A673 (cell line): ENCODE results near the gene PEX7.

Experiments used
- EZH2 ChIP-seq: fragments of 200-600 bp; sonication (generic); IDR thresholded peaks from 2 replicates; pipeline ENCODE4 v1.6.1; 2017; ENCODE audit warnings: borderline replicate concordance, low read depth, mild to moderate bottlenecking, mixed read lengths, antibody characterized with exemption, low read length; ENCODE audit not compliant: poor library complexity, severe bottlenecking
- TF ChIP-seq, protein P1 (sequence below): fragments of 300-800, 200-600 bp; sonication (generic); conservative IDR thresholded peaks from 2 replicates; pipeline ENCODE4 v1.5.1; 2017; ENCODE audit warnings: low read depth, mild to moderate bottlenecking, antibody characterized with exemption, low read length, moderate library complexity, mixed read lengths

DNA sequence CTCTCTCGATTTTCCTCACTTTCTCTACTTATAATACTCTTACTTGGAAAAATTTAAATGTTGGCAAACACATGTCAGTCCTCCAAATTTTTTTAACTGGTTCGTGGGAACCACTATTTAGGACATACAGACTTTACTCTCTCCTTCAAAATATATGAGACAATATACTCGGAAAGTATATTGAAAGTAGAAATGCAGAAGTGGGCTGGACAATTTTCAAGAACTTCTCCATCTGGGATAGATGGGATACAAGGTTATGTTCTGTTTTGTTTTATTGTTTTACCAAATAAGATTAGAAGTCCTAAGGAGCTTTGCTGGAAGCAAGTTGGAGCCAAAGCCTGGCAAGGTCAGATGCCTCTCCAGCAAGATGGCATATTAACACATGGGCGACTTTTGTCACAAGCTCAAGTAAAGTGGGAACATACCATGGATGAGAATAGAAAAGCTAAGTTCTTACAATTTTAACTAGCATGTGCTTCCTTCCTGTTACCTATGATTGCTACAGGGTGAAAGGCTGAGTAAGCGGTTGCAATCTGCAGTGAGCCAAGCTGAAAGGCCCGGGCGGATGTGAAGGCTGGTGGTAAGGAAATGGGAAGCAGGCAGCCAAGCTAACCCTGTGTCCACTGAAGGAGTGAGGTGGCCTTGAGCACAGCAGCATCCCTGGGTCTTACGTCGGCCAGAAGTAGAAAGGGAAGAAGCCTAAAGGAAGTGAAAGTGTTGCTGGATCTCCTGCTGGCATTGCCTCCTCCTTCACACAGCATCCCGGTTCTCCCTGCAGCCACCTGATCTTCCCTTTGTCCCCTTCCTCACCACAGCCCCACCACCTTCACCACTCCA, 37.3 kb upstream of the PEX7 start:
- TF ChIP-seq, protein P1, sequence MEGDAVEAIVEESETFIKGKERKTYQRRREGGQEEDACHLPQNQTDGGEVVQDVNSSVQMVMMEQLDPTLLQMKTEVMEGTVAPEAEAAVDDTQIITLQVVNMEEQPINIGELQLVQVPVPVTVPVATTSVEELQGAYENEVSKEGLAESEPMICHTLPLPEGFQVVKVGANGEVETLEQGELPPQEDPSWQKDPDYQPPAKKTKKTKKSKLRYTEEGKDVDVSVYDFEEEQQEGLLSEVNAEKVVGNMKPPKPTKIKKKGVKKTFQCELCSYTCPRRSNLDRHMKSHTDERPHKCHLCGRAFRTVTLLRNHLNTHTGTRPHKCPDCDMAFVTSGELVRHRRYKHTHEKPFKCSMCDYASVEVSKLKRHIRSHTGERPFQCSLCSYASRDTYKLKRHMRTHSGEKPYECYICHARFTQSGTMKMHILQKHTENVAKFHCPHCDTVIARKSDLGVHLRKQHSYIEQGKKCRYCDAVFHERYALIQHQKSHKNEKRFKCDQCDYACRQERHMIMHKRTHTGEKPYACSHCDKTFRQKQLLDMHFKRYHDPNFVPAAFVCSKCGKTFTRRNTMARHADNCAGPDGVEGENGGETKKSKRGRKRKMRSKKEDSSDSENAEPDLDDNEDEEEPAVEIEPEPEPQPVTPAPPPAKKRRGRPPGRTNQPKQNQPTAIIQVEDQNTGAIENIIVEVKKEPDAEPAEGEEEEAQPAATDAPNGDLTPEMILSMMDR = no peak
- TF ChIP-seq EZH2 = no peak
